ENCODE measurements around the gene GDF3. TPM values are rescaled to one million over a fixed set of nuclear protein-coding genes. Genes with fewer than 3 reads are reported as not detected.

GDF3 gene
- total and polyA plus RNA-seq, 2 of the 13 experiments (the other 11 are each of a cell fraction or from before 2014, with no cell fraction given), result not detected

- ChIA-PET CTCF (ENCODE audit: low intra/inter-chr PET ratio, low total read pairs) (no interaction called here), POLR2A (no interaction called here)
- 11% methylated on average over 5 of the region's 5 CpGs for WGBS (ENCODE audit: low lambda C conversion rate)
- no peak overlapping the region for H3K27ac ChIP-seq (ENCODE audit: extremely low read length, insufficient read depth, low read length)
- DNase-seq (ENCODE audit: low spot score), result no peak
- H3K9ac ChIP-seq (ENCODE audit: insufficient read depth, low read depth, low read length), result no peak overlapping the region
- no peaks in the 10 kb centered on the region for H4K20me1 ChIP-seq (ENCODE audit: insufficient read depth, low read length)
- H3K4me1 ChIP-seq (ENCODE audit: insufficient read depth, low read length), result no peaks in the 10 kb centered on the region
- no peaks in the 10 kb centered on the region for H3K36me3 ChIP-seq (replicated peaks in 1 of 2; ENCODE audit: control insufficient read depth in 1 of 2, insufficient read depth in 2 of 2, low read length in 2 of 2)
- ATAC-seq, result no peak
- TF ChIP-seq TFDP2 (CRISPR knock-in tag; IDR thresholded peaks at IDR 0.05), result no peak
- TF ChIP-seq DNMT1 (CRISPR knock-in tag; IDR thresholded peaks at IDR 0.05), result no peak
- TF ChIP-seq SALL2 (CRISPR knock-in tag; IDR thresholded peaks at IDR 0.05), result no peak
- no peak for TF ChIP-seq MEF2D (CRISPR knock-in tag; IDR thresholded peaks at IDR 0.05)
- TF ChIP-seq ZNF383 (CRISPR knock-in tag; IDR thresholded peaks at IDR 0.05; ENCODE audit: borderline replicate concordance), result no peak
- no peak for TF ChIP-seq DR1 (CRISPR knock-in tag; IDR thresholded peaks at IDR 0.05)
- no peak for TF ChIP-seq ZNF740 (CRISPR knock-in tag; IDR thresholded peaks at IDR 0.05)
- no peak for TF ChIP-seq ZMYM2 (CRISPR knock-in tag; IDR thresholded peaks at IDR 0.05)
- TF ChIP-seq PAX8 (CRISPR knock-in tag; IDR thresholded peaks at IDR 0.05; ENCODE audit: borderline replicate concordance), result no peak
- TF ChIP-seq ZFP36L2 (CRISPR knock-in tag; IDR thresholded peaks at IDR 0.05), result no peak
- no peak for TF ChIP-seq IRF1 (CRISPR knock-in tag; IDR thresholded peaks at IDR 0.05; ENCODE audit: low read depth)
- TF ChIP-seq PRDM4 (CRISPR knock-in tag; IDR thresholded peaks at IDR 0.05; ENCODE audit: borderline replicate concordance), result no peak
- no peak for TF ChIP-seq BATF2 (CRISPR knock-in tag; IDR thresholded peaks at IDR 0.05)
- TF ChIP-seq NFKBIZ (CRISPR knock-in tag; IDR thresholded peaks at IDR 0.05), result no peak
- intact Hi-C loops (cut with micrococcal nuclease; ENCODE audit: unreplicated experiment) (no loop called here), in situ Hi-C loops (cut with HindIII; ENCODE audit: extremely low pct_ligation_motif_present, low pct_unique_long_range_greater_than_20kb) (no loop called here)
- no peak overlapping the region for H3K4me2 ChIP-seq (ENCODE audit: low read depth, low read length)
- FAIRE-seq, result no peak
- no peaks in the 10 kb centered on the region for H3K9me3 ChIP-seq (ENCODE audit: low read length)
- H3K27me3 ChIP-seq (ENCODE audit: control insufficient read depth in 1 of 2, insufficient read depth in 2 of 2, low read length in 2 of 2), result no peaks in the 10 kb centered on the region
- BruUV-seq (replicated peaks), result no TSS peak
- no peak overlapping the region for H3K4me3 ChIP-seq (replicated peaks in 1 of 3; ENCODE audit: insufficient read depth in 1 of 3, low read depth in 2 of 3, low read length in 3 of 3)
- no peaks in the 10 kb centered on the region for H3K79me2 ChIP-seq (ENCODE audit: insufficient read depth, low read length)
- no peak overlapping the region for H2AFZ ChIP-seq (ENCODE audit: low read length)
Observed at GRCh38 chr12:7656121-7656520, 39.5 kb downstream of the GDF3 start.

Measured in HepG2 (cell line).